IPS-18c (cell line): ENCODE measurements around the gene RNF126.
"Not testable (repeated sequence)": the region's sequence is repeated elsewhere in the genome, so short reads cannot be mapped to it uniquely, and the experiment has no call there.

ENCODE experiments used
- H3K4me3 ChIP-seq: 2 replicates; pipeline ENCODE4 v1.7.0; 2013; ENCODE audit warnings: low read depth, mild to moderate bottlenecking, low read length, moderate library complexity; ENCODE audit not compliant: insufficient read depth
- H3K9me3 ChIP-seq: one replicate; pipeline ENCODE4 v1.6.1; 2013; ENCODE audit warnings: mild to moderate bottlenecking, low read length, moderate library complexity; ENCODE audit not compliant: control insufficient read depth, insufficient read depth

Gene RNF126

DNA sequence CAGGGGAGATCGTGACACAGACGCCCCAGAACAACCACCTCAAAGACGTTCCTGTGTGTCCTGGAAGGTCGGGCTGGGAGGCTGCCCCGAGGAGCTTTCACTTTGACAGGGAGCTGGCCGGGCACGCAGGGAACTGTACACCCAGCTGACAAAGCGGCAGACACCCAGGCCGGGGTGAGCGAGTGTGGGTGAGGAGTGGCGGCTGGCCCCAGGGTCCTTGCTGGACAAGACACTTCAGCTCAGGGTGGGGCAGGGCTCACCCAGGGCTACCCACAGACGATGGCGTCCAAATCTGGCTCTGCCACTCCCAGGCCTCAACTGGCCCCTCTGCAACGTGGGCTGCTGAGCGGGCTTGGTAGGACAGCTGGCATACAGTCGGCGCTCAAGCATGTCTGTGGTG lies 21.3 kb downstream of the RNF126 start:
- no peak overlapping the region for H3K4me3 ChIP-seq

DNA sequence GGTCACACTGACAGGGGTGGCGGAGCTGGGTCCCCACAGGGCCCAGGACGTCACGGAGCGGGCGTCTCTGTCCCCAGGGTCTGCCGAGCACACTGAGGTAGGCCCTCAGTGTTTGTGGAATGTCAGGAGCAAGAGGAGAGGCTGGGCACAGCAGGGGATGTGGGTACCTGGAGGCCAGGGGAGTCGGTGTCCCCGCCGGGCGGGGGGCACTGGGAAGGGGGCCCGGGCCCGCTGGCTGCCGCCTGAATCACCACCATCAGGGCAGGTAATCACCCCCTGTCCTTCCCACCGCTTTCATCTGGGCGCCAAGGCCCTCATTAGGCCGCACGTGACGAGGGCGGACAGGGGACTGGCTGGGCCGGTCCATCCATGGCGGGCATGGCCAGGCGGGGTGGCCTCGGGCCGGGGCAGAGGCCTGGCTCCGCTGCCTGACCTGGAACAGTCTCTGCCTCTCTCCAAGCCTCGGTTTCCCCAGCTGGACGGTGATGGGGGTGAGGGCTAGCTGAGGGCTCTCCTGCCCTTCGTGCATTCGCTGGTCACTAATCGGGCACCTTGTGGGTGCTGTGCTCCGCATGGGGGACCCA lies 22.3 kb downstream of the RNF126 start:
- Histone ChIP-seq H3K4me3 (no peak overlapping the region), H3K9me3 (no peaks in the 10 kb centered on the region)

More for the DNA sequence above, 21.3 kb downstream of the RNF126 start:
- H3K9me3 ChIP-seq: no peaks in the 10 kb centered on the region

DNA sequence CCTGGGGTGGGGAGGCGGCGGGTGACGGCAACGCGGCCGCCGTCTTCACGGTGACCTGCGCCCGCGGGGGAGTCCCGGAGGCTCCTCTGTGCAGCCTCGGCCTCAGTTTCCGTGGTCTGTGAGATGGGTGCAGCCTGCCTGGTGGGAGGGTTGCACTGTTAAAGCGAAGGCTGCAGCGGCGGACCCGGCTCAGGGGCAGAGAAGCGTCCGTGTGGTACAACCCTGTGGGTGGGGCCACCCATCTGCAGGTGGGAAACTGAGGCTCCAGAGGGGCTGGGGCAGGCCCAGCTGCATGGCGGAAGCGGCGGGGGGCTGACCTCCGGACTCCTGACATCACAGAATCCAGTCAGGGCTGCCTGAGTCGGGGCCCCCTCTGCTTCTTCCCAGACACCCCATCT lies 22.9 kb downstream of the RNF126 start:
- Histone ChIP-seq H3K4me3 (peak overlapping the region; percentile 38; the same call in 1 of the 2 replicates), H3K9me3 (no peaks in the 10 kb centered on the region)

DNA sequence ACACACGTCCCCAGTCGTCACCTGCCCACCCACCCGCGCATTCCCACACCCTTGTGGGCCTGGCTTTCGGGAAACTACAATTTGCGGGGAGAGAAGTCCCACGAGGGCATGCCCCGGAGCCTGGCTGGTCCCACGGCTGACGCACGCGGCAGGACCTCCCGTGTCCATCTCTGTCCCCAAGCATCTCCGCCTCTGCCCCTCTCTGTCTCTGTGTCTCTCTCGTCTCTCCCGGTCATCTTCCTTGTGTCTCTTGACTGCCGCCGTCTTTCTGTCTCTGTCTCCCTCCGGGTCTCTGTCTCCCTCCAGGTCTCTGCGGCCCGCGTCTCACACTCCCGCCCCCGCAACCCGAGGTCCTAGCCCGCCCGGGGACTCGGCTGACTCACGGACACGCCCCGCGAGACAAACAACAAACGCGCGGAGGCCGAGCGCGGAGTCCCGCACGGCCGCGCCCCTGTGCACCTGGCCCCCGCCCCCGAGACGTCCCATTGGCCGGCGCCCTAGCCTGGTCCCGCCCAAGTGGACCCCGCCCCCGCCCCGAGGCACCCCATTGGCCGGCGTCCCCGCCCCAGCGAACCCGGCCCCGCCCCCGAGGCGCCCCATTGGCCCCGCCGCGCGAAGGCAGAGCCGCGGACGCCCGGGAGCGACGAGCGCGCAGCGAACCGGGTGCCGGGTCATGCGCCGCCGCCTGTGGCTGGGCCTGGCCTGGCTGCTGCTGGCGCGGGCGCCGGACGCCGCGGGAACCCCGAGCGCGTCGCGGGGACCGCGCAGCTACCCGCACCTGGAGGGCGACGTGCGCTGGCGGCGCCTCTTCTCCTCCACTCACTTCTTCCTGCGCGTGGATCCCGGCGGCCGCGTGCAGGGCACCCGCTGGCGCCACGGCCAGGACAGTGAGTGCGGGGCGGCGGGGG lies 23.5 kb downstream of the RNF126 start, which contains the start of gene FGF22:
FGF22 (plus strand) TSS at position 627 of the 908 bp plus-strand sequence; CDS start at position 674, 47 bp downstream.
- Histone ChIP-seq H3K4me3 (peak within 1 kb of the TSS; percentile 49), H3K9me3 (no peaks in the 10 kb centered on the region)

DNA sequence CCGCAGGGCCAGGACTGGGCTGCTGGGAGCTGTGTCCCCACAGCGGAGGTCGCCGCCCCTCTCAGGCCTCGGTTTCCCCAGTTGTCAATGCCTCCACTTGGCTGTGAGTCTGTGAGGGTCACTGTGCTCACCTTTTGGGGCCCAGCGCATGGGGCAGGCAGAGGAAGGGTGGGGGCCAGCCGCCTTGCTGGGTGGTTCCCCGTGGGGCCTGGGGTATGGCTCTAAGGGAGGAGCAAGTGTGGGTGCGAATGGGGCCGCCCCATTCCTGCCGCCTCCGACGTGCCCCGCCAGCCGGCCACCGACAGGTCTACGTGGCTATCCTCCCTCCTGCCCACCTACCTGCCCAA lies 24.1 kb downstream of the RNF126 start:
- H3K9me3 ChIP-seq: no peaks in the 10 kb centered on the region
- H3K4me3 ChIP-seq: peak overlapping the region; percentile 49; the same call in 1 of the 2 replicates

DNA sequence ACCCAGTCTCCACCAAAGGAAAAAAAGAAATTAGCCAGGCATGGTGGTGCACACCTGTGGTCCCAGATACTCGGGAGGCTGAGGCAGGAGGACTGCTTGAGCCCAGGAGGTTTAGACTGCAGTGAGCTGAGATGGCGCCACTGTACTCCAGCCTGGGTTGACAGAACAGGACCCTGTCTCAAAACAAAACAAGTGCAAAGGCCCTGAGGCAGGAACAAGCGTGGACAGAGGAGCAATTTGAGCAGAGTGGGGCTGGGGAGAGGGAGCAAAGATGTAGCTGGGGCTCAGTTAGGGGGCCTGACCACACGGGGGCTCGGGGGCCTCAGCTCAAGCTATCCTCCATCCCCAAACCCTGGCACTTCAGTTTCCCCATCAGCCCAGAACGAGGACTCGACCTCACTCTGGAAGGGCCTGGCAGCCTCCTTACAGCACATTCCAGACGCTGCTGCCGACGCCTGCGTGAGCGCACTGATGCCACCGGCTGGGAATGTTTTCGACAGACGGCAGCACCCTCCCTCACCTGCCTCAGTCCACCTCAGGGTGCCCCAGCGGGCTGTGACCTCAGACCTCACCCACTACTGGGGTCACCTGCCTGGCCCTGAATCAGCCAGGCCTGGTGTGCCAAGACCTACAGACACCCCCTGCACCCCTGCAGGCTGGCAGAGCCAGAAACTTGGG lies 27.9 kb downstream of the RNF126 start:
- H3K4me3 ChIP-seq: no peak overlapping the region
- H3K9me3 ChIP-seq: no peaks in the 10 kb centered on the region

DNA sequence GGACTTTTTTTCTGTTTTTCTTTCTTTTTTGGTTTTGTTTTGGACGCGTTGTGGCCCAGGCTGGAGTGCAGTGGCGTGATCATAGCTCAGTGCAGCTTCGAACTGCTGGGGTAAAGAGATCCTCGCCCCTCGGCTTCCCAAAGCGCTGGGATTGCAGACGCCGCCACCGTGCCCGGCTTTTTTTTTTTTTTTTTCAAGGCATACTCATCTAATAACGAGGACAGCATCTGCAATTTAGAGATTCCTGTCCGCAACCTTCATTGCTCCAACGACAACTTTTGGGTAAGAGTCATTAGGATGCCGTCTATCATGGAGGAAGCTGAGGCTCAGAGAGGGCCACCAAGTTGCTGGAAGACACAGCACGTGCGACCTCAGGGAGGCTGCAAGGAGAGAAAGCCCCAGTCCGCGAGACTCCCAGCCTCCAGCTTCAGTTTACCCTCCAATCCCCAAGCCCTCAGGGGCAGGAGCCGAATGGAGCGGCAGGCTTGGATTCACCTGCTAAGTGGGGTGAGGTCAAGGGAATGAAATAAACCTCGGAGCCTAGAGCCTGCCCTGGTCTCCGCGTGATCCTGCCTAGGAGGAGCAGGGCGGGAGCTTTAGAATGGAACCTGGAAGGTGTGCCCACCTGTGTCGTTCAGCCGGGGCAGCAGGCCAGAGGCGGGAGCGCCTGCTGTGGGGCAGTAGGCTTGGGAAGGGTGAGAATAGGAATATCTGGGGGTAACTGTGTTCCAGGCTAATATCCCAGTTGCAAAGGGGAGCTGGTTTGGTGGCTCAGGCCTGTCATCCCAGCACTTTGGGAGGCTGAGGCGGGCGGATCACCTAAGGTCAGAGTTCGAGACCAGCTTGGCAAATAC lies 29.0 kb downstream of the RNF126 start:
- Histone ChIP-seq H3K4me3 (peak overlapping the region; percentile 80), H3K9me3 (no peaks in the 10 kb centered on the region)

DNA sequence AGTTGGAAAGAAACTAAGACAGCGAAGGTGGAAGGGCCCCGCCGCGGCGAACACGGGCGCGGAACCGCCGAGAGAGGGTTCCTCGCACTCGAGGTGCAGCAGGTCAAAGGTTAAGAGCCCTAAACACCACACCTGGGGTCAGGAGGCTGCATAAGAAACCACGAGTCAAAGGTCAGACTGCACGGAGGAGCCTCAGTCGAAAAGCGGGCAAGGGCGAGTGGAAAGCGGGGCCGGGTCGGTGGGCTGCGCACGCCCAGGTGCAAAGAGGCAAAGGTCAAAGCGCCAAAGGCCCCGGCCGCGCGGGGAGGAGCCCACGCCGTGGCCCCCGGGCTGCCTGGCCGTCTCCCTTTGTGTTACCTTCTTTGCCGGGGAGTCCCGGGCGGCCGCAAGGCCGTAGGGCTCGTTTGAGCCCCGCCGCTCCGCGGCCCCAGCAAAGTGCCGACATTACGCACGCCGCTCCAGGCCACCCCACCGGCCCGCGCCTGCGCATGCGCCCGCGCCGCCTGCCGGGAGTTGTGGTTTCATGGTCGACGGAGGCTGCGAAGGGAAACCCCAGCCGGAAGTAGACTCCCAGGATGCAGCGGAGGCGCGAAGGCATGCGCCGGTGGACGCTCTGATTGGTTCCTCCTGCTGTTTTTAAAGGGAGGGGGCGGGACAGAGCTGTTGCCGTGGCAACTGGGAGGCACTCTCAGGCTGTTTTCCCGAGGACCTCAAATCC lies 29.8 kb downstream of the RNF126 start, which contains the start of gene POLRMT:
POLRMT (minus strand) TSS at position 470 of the 718 bp plus-strand sequence; CDS start at position 445, 25 bp downstream.
- peak within 1 kb of the TSS; percentile 100 for H3K4me3 ChIP-seq

DNA sequence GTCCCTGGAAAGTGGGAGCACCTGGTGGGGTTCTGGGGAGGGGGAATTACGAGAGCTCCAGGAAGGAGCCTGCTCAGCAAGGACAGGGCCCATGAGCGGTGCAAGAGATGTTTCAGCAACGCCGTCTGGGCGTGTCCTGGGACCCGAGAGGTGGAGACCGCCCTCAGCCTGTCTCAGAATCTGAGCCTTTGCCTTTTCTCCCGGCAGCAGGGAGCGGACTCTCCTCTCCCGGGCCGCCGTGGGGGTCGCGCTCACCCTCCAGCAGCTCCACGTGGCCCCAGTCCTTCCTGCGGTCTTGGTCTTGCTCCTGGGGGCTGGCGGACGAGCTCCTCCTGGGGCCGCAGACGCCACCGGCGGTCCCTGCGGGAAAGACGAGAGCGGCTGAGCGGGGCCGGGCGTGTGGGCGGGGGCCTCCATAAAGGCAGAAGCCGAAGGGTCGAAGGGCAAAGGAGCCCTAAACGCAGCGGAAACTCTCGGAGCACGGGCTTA lies 30.4 kb downstream of the RNF126 start:
- H3K4me3 ChIP-seq: peak overlapping the region; percentile 100

More for the DNA sequence above, 29.8 kb downstream of the RNF126 start, which contains the start of gene POLRMT:
- no peaks in the 10 kb centered on the region for H3K9me3 ChIP-seq

DNA sequence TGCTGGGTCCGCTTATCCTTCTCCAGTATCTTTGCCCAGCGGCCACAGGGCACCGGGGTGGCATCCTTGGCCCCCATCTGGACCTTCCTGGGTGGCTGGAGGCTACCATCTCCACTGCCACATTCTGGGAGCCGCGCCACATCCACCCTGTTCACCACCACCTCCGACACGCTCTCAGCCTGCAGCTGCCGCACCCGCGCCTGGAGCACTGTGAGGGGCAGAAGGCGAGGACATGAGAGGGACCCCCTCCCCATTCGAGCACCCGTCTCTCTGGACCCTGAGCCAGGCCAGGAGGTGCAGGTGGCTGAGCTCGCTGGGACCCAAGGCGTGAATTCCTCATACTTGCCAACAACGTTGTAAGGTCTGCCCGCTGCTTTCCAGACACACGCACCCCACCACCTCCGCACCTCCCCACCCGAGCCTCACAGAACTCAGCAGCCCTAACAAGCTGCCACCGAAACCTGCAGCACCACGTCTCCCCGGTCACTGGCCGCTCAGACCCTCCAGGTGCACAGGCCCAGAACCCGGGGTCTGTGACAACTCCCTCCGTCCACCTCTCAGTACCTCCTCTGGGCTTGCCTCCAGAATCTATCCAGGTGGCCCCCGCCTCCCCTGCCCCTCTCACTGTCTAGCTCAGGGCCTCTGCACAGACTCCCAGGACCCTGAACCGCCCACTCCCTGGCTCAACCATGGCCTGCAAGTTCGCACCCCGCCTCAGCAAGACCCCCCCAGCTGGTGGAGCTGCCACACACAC lies 32.9 kb downstream of the RNF126 start:
- H3K4me3 ChIP-seq: no peak overlapping the region
- H3K9me3 ChIP-seq: no peaks in the 10 kb centered on the region

More for the DNA sequence above, 30.4 kb downstream of the RNF126 start:
- H3K9me3 ChIP-seq: no peaks in the 10 kb centered on the region

DNA sequence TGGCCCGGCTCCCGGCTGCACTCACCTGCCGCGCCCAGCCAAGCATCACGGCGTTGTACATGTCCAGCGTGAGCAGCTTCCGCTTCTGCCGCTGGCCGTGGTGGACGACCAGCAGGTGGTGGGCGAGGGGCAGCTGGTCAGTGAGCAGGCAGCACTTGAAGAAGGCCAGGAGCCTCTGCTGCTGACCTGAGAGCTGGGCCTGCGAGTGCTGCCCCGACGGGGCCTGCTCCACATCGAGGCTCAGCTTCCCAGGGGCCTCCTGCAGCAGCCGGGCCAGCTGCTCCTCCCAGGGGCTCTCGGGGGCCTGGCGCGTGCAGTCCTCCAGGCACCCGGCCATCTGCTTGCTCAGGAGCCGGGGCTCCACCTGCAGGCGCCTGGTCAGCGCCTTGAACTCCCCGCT lies 33.5 kb downstream of the RNF126 start:
- not testable (repeated sequence) for H3K9me3 ChIP-seq, H3K4me3 ChIP-seq

DNA sequence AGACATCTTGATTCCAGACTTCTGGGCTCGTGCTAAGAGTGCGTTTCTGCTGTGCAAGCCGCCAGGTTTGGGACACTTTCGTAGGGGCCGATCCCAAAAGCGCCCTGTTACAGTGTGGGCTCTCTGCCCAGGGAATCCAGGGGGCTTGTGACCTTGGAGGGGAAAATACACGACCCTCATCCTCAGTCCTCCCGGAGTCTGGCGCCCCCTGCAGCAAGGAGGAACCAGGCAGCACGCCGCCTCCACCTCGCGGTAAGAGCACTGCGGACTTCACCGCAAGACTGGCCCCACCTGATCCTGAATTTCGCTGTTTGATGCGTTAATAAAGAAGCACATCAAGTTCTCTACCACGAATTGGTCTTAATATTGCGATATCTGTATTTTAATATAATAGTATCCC lies 34.8 kb downstream of the RNF126 start:
- Histone ChIP-seq H3K4me3 (no peak overlapping the region), H3K9me3 (no peaks in the 10 kb centered on the region)

DNA sequence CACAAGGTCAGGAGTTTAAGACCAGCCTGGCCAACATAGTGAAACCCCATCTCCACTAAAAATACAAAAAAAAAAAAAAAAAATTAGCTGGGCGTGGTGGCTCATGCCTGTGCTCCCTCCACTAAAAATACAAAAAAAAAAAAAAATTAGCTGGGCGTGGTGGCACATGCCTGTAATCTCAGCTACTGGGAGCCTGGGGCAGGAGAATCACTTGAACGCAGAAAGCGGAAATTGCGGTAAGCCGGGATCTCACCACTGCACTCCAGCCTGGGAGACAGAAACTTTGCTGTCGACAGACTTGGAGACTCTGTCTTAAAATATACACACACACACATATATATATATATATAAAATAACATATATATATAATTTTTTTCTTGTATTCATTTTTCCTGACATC lies 36.4 kb downstream of the RNF126 start:
- H3K9me3 ChIP-seq, H3K4me3 ChIP-seq: not testable (repeated sequence)

DNA sequence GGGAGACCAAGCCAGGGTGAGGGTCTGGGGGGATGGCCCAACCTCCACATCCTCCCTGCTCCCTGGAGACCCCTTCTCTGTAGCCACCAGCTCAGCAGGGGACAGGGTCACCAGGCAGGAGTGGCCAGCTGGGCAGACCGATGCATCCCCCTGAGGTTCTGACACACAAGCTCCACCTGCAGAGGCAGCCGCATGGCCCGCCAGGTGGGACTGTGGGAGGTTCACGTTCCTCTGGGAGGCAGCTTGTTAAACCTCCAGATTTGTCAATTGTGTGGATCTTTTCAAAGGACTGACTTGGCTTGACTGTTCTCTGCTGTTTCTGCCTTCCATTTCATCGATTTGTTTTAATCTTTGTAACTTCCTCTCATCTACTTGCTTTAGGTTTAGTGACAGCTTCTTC lies 37.8 kb downstream of the RNF126 start:
- H3K4me3 ChIP-seq: no peak overlapping the region
- no peaks in the 10 kb centered on the region for H3K9me3 ChIP-seq

DNA sequence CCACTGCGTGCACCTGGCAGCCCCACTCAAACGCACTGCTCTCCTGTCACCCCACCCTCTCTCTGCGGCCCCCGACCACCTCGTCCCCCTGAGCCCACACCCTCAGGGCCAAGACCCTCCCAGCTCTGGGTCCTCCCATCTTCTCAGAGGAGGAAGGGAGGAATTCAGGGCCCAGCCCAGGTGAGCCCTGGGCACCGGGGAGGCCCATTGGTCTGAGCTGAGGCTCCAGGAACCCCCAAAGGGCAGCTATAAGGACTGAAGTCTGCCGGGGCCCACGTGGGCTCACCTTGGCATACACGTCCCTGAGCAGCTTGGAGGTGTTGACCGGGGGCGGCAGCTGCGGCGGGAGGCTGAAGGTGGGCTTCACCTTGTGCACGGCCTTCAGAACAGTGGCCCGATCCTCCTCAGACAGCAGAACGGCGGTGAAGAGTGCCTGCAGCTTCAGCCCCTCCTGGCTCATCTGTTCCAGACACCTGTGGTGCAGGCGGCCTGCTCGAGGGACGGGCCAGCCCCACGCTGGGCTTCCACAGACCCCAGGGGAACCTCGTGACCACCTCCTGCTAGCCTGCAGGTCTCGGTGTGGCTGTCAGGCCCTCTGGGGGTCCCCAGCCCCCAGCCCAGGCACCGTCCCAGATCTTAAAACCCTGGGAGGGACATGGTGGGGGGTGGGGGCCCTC lies 38.4 kb downstream of the RNF126 start:
- H3K9me3 ChIP-seq: no peaks in the 10 kb centered on the region
- H3K4me3 ChIP-seq: no peak overlapping the region
